Dedifferentiated amniotic fluid mesenchymal stem cell (primary cell): ENCODE results near the gene SSR4.

Source experiments
- DNase-seq: peaks from one replicate; pipeline ENCODE4 v3.0.0-alpha.2; 2016; ENCODE audit errors: extremely low spot score

SSR4 gene

DNA sequence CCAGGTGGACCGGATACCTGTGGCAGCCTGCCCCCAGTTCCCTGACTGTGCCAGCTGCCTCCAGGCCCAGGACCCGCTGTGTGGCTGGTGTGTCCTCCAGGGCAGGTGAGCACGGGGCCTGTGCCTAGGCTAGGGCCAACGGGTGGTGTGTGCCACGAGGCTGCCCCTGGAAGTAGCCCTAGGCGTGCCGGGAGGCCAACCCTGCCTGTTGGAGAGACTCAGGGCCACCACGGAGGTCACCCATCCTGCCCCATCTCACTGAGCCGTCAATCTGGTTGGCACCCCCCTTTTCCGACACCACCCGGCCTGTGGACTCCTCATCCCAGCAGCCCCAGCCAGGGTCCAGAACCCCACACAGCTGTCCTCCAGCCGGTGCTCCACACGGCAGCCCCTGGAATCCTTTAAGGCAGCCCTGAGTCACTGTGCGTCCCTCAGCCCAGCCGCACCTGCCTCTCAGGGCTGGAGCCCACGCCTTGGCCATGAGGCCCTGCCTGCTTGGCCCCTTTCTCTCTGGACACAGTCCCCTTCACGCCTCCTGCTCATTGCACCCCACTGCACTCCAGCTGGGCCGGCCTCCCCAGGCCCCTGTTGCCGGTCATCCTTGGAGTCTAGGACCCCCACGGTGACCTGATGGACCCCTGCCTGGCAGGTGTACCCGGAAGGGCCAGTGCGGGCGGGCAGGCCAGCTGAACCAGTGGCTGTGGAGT, 25.2 kb upstream of the SSR4 start:
- DNase-seq, result no peak

GRCh38 chrX:153769865-153770600, 24.4 kb upstream of the SSR4 start:
- DNase-seq, result no peak

DNA sequence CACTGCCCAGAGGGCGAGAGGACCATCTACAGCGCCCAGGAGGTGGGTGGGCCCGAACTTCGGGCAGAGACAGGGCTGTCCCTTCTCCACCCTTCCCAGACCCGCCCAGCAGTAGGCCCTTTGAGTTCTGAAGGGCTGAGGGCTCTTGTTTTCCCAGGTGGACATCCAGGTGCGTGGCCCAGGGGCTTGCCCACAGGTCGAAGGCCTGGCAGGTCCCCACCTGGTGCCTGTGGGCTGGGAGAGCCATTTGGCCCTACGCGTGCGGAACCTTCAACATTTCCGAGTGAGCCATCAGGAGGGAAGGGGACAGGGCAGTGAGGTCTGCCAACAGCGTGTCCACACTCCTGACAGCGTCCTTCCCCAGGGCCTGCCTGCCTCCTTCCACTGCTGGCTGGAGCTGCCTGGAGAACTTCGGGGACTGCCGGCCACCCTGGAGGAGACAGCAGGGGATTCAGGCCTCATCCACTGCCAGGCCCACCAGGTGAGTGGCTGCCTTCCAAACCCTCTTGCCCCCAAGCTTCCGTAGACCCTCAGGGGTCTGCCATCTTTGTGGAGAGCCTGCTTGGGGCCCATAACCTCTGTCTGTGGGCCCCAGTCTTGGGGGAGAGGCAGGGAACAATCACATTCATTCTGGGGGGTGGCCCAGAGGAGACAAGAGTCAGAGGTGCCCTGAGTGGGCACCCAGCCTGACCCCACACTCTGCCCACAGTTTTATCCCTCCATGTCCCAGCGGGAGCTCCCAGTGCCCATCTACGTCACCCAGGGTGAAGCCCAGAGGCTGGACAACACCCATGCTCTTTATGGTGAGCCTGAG, 23.7 kb upstream of the SSR4 start:
- DNase-seq, result no peak

DNA sequence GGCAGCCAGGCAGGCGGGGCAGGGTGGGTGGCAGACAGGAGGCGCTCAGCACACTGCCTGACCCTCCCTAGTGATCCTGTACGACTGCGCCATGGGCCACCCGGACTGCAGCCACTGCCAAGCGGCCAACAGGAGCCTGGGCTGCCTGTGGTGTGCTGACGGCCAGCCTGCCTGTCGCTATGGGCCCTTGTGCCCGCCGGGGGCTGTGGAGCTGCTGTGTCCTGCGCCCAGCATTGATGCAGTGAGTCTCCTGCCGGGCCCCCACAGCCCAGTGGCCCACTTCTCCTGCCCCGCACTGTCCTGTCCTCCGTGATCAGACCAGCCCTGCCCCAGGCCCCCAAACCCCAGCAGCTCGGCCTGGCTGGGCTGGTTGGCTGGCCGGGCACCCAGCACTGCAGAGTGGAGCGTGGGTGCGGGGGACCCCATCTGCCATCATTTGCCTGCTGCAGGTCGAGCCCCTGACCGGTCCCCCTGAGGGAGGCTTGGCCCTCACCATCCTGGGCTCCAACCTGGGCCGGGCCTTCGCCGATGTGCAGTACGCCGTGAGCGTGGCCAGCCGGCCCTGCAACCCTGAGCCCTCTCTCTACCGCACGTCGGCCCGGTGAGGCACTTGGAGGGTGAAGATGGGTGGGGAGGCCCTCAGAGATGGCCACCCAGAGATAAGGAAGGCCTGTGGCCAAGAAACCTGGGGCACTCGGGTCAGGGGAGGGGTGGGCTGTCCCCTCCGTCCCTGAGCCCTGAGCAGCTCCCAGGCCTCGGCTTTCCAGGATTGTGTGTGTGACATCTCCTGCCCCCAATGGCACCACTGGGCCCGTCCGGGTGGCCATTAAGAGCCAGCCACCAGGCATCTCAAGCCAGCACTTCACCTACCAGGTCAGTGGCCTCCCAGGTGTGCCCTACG, 22.8 kb upstream of the SSR4 start:
- no peak for DNase-seq

GRCh38 chrX:153772316-153773217, 21.9 kb upstream of the SSR4 start:
- DNase-seq, result no peak

DNA sequence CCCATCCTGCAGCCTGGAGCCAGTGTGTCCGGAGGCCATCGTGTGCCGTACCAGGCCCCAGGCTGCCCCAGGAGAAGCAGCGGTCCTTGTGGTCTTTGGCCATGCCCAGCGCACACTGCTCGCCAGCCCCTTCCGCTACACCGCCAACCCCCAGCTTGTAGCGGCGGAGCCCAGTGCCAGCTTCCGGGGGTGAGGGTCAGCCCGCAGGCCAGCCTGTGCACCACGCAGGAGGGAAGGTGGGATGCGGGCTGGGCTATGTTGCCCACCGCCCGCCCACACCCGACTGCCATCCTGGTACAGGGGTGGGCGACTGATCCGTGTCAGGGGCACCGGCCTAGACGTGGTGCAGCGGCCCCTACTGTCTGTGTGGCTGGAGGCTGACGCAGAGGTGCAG, 21.3 kb upstream of the SSR4 start:
- DNase-seq, result no peak

- DNase-seq, result no peak
Observed at GRCh38 chrX:153773741-153774575, 20.5 kb upstream of the SSR4 start.

DNA sequence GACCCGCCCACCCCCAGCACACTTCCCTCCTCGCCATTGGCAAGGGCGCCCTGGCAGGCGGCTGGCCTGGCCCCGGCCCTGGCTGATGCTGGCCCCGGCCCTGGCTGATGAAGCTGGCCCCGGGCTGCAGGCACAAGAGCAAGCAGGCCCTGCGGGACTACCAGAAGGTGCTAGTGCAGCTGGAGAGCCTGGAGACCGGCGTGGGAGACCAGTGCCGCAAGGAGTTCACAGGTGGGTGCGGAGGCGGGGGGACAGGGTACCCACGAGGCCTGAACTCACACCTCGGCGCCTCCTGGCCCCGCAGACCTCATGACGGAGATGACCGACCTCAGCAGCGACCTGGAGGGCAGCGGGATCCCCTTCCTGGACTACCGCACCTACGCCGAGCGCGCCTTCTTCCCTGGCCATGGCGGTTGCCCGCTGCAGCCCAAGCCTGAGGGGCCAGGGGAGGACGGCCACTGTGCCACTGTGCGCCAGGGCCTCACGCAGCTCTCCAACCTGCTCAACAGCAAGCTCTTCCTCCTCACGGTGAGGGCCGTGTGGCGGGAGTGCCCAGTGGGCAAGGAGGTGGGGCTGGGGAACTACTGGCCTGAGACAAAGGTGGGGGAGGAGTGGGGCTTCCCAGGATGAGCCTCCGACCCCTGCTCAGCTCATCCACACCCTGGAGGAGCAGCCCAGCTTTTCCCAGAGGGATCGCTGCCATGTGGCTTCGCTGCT, 19.7 kb upstream of the SSR4 start:
- DNase-seq, result no peak

- no peak for DNase-seq
Observed at GRCh38 chrX:153775293-153776119, 19.0 kb upstream of the SSR4 start.

- DNase-seq, result no peak
Observed at GRCh38 chrX:153776120-153776599, 18.3 kb upstream of the SSR4 start.

DNA sequence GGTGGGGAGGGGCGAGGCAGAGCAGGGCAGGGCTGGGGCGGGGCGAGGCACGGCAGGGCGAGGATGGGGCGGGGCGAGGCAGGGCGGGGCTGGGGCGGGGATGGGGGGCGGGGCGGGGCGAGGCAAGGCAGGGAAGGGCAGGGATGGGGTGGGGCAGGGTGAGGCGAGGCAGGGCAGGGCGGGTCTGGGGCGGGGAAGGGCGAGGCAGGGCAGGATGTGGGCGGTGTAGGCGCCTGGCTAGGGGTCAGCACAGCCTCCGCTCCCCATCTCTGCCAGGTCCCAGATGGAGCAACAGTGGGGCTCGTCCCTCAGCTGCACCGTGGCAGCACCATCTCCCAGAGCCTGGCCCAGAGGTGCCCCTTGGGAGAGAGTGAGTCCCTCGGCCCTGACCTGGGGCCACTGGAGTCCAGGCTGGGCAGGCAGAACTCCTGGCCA, 17.8 kb upstream of the SSR4 start:
- no peak for DNase-seq

GRCh38 chrX:153777261-153778090, 17.0 kb upstream of the SSR4 start:
- no peak for DNase-seq

DNA sequence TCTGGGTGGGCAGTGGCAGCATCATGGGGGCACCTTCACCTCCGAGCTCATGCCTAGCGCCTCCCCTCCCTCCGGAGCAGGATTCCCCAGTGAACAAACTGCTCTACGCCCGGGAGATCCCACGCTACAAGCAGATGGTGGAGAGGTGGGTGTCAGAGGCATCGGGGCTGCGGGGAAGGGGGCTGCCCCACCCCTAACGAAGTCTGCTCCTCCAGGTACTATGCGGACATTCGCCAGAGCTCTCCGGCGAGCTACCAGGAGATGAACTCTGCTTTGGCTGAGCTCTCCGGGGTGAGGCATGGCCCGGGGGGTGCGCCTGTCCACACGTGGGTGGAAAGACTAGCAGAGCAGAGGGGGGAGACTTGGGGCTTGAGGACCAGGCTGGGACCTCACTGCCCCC, 16.3 kb upstream of the SSR4 start:
- DNase-seq, result no peak

GRCh38 chrX:153778684-153779101, 15.8 kb upstream of the SSR4 start:
- DNase-seq, result no peak

- no peak for DNase-seq
Observed at GRCh38 chrX:153779891-153780677, 14.4 kb upstream of the SSR4 start.
